GM18505 (cell line): ENCODE results near the gene CD33.

Experiments used
- ATAC-seq: cut with Tn5 transposase; IDR thresholded peaks from one replicate; pipeline ENCODE4 v1.9.1; 2021; ENCODE audit not compliant: unreplicated experiment
- POLR2A ChIP-seq: IDR thresholded peaks from 4 replicates; pipeline ENCODE4 v1.6.1; 2011; ENCODE audit warnings: borderline replicate concordance; ENCODE audit not compliant: insufficient read depth, insufficient read length; ENCODE audit errors: extremely low read depth

The CD33 gene

DNA sequence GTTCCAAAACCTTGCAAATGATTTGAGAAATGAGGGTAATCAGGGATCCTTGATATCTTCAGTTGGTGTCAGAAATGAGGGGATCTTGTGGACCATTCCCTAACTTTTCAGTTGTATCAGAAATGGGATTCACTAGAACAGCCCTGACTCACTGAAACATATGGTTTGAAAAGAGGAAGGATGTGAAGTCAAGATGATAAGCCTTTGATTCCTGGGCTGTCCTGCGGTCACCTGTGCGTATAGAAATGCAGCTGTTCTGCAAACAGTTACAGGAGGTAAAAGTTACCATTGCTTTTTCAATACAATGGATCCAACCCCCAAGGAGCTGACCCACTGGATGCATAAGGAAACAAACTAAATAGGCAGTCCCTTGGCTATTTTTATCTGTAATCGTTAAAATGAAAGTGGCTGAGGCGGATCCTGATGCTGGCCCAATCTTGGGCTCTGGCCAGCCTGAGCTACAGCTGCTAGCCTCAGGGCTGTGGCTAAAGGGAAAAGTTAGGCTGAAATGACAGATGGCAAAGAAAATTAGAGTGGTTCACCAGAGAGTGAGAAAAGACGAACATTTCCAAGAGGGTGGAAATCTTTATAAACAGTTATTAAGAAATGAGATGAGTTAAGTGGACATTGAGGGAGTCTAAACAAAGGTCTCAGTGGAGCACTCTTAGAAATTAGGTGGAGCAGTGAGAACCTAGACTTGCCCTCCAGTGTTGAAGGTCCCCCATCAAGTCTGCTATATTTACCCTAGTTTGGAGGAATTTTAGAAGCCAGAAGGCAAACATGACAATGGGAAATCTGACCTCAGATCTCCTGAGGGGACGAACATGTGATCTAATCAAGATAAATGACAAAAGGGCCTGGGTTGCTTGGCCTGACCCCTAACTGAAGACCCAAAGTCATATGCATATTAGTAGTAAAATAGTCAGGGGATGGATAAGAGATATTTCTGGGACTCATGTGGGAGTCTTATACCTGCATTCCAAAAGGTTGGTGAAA, 33.6 kb downstream of the CD33 start:
- no peak for ATAC-seq
- TF ChIP-seq POLR2A: no peak

DNA sequence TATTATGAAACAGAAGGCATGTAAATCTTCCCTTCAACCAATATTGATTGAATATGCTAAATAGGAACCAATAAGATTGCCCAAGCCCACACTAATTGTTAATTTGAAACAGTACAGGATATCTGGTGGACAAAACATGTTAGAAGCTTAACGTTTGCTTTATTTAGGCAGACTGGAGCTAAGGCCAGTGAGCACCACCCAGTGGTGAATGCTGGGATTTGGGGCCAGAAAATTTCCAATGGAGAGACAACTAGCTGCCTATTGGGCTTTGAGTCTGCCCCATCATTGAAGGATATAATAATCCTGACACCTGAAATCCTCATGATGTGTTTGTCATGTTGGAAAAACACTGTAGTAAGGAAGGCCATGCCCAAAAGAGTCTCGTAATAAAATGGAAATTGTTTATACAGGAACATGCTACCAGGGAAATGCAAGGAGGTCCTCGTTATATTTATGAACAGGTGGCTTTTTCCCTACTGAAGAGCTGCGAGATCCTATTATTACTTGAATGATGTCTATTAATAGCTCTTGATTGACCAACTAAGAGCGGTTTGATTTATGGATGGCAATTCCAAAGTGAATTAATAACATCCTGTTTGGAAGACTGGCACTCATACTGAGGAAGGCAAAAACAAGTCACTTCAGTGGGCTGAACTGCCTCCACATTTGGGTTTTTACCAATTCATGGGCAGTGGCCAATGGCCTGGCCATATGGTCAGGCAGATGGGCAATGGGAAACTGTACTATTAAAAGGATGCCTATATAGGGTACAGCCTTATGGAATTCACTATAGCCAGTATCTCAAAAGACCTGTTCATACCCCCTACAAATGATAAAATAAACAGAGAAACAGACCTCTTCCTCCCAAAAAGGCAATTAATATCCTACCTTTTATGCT, 34.7 kb downstream of the CD33 start:
- no peak for TF ChIP-seq POLR2A
- no peak for ATAC-seq

DNA sequence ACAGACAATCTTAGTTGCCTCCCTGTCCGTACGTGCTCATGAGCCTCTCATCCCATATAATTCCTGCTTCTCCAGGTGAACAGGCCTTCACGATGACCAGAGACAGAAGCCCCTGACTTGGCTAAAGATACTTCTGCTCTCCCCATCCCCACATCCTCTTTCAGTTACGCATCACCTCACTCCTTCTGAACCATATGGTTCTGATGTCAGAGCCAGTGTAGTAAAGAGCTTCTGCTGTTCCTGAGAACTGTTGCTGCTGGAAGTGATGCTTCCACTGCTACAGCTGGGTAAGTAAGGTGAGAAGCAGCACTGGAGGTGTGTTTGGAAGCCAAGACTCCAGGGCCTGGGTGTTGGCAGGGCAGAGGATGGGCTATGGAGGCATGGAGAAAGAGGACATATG, 38.9 kb downstream of the CD33 start:
- TF ChIP-seq POLR2A: no peak
- no peak for ATAC-seq

DNA sequence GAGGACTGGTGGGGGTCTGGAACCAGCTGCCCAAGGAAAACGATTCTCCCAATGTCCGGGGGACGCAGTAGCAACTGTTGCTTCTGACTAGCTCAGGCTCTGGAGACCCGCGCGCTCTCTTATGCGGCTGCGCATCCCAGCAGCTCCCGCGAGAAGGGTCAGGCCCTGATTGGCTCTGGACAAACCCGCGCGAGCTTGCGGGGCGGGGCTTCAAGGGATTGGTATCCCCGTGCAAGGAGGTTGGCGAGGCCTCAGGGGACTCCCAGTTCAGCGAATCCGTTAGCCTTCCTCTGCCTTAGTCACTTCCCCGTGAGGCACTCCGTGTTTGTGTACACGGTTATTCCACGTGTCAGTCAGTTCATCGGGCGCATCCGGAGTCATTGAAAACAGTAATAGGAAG, 46.2 kb downstream of the CD33 start:
- no peak for ATAC-seq
- no peak for TF ChIP-seq POLR2A

DNA sequence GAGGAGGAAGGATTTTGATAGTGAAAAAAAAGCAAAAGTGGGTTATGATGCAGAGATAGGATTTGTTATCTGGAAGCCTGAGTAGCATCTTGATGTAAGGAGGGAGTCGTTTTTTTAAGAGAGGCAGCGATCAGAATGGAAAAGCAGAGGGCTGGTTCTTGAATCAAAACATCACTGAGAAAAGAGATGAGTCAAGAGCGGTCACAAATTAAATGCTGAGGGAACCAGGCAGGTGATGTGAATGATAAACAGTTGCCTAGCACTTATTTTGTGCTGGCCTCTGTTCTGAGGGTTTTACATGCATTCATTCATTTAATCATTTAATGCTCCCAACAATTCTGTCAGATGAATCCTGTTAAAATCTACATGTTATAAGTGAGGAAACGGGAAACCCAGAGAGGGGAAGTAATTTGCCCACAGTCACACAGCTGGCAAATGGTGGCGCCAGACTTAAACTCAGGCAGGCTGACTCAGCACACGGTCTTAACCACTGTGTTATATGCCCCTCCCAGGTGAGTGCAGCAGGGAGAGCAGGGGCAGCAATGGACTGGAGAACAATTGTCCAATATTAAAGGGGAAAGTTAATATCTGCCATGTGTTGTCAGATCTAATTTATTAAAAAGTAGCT, 47.4 kb downstream of the CD33 start:
- no peak for TF ChIP-seq POLR2A
- ATAC-seq: no peak

DNA sequence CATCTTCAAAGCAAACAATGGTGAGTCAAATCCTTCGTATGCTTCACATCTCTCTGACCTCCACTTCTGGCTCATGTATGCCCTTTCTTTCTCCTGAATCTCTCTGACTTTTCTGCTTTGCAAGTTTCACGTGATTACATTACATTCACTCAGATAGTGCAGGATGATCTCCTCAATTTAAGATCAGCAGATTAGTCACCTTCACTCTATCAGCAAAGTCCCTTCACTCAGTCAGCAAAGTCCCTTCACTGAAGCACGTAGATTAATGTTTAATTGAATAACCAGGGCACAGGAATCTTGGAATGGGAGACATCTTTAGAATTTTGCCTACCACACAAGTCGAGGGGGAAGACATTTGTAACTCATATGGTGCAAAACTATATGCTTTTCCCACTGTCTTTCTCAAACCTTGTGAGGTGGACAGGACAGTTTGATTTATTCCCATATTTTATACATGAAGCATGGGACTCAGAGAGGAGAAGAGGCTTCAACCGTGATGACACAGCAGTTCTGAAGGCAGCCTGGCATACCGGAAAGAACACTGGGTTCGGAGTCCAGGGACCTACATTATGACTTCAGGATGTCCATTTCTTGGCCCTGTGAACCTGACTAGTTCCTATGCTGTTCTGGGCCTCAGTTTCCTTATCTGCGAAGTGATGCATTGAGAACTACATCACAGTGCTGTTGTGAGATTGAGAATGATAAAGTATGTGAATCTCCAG, 49.3 kb downstream of the CD33 start:
- no peak for ATAC-seq
- TF ChIP-seq POLR2A: no peak

DNA sequence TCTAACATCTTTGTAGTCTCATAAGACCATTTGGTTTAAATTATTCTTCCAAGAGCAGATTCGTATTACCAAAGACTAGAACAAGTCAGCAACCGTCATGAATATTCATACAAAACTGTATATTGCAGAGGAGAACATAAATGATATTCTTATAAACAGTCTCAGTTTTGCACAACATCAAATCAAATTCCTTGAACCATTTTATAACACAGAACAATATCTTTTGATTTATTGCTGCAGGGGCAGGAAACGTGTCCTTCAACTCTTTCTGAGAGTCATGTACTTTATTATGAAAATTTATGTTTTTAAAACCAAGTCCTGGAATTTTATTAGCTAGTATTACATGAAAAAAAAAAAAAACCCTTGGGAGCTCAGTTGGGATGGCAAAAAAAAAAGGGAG, 52.2 kb downstream of the CD33 start:
- TF ChIP-seq POLR2A: no peak
- ATAC-seq: no peak

DNA sequence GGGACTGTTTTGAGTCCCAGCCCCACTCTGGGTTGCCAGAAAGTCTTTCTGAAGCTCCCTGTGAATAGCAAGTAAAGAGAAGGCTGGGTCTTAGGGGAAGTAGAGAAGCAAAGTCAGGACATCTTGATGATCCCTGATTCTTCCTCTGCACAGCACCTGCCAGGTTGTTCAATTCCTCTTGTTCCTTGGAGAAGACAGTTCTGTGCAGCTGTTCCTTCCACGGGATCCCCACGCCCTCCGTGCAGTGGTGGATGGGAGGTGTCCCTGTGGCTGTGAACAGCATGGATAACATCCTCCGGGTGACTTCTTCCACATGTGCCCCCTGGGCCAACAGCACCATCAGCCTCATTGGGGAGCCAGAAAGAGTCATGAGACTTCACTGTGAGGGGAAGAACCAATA, 57.5 kb downstream of the CD33 start:
- no peak for TF ChIP-seq POLR2A
- no peak for ATAC-seq

DNA sequence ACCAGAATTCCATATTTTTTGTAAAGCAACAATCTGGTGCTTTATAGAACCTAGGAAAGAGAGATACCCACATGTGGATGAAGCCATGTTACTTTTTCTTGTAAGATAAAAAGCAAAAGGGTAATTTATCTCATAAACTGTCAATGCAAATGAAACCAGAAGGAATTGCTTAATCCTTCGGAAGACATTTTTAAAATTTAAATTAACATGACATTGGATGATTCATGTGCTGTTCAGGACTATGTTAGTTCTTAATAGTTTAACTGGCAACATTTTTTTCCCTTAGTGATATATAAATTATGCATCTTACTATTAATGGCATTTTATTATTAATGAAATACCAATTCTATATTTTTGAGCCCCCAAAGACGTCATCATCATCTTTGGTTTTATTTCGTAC, 60.8 kb downstream of the CD33 start:
- TF ChIP-seq POLR2A: no peak
- ATAC-seq: no peak
